GM20000 (cell line): ENCODE data around the gene ZNF512B.
"Not testable (repeated sequence)": the region's sequence is repeated elsewhere in the genome, so short reads cannot be mapped to it uniquely, and the experiment has no call there.

ENCODE experiments used
- DNase-seq: peaks from one replicate; pipeline ENCODE4 v3.0.0; 2012; ENCODE audit warnings: low spot score
- CTCF ChIP-seq: IDR thresholded peaks from 2 replicates; pipeline ENCODE4 v1.5.1; 2012; ENCODE audit warnings: mild to moderate bottlenecking, control low read depth; ENCODE audit errors: extremely low read depth, missing control alignments

Gene ZNF512B

GRCh38 chr20:63929071-63929470, 40.7 kb downstream of the ZNF512B start:
- no peak for TF ChIP-seq CTCF
- DNase-seq = no peak

GRCh38 chr20:63926298-63926697, 43.4 kb downstream of the ZNF512B start:
- TF ChIP-seq CTCF = no peak
- no peak for DNase-seq

DNA sequence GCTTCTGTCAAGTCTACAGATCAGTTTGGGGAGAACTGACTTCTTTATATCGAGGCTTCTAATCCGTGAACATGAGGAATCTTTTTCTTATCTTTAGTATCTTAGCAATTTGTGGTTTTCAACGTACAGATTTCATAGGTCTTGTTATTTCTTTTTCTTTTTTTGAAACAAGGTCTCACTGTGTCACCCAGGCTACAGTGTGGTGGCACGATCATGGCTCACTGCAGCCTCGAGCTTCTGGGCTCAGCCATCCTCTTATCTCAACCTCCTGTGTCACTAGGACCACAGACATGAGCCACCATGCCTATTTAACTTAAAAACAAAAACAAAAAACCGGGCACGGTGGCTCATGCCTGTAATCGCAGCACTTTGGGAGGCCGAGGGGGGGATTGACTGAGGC, 45.5 kb downstream of the ZNF512B start:
- no peak for DNase-seq

DNA sequence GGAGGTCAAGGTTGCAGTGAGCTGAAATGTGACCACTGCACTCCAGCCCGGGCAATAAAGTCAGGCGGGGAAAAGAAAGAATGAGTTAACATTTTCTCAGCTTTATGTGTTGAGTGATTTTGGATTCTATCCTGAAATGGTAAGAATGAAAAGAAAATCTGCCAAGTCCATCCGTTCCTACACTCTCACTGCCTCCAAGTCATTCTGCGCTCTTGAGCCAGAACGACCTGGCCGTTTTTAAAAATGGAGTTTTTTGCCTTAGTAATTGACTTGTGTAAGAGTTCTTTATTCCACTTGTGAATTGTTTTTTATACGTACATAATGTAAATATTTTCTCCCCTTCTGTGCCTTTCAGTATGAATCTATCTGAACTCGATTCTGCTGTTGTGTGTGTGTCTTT, 46.1 kb downstream of the ZNF512B start:
- no peak for DNase-seq
- no peak for TF ChIP-seq CTCF

More for the DNA sequence above, 45.5 kb downstream of the ZNF512B start:
- TF ChIP-seq CTCF = no peak

DNA sequence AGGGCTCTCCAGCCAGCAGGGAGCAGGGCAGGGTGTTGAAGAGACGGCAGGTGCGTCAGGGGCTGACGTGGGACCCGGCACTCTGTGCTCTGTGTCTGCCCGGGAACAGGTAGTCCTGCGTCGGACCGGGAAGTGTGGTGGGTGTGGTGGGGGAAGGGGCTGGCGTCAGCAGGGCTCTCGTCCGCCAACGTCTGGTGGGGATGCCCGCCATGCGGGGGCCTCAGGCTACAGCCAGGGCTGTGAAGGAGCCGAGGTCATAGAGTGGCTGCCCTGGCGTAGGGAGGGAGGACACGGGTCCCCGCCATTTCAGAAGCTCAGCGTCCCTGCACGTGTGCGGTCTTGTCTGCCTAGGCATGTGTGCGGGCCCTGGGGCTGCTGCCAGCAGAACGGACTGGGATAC, 49.5 kb downstream of the ZNF512B start:
- DNase-seq = no peak
- no peak for TF ChIP-seq CTCF

GRCh38 chr20:63919130-63919529, 50.6 kb downstream of the ZNF512B start:
- no peak for DNase-seq
- TF ChIP-seq CTCF = no peak

DNA sequence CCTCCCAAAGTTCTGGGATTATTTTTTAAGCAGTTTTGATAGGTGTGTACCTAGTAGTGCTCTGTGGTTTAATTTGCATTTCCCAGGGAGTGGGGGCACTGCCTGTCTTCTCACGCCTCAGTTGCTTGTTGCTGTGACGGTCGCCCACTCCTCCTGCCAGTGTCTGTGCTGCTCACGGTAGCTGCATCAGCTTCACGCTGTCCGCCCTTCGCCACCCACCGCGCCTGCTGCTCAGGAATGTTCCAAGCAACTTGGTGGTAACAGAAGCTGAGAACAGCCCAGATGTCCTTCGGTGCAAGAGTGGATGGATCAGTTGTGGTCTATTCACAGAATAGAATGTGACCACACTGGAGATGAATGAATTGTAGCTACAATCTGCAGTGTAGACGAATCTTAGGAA, 51.9 kb downstream of the ZNF512B start:
- DNase-seq = no peak

GRCh38 chr20:63916371-63916939, 53.3 kb downstream of the ZNF512B start:
- DNase-seq = not testable (repeated sequence)

More for the DNA sequence above, 51.9 kb downstream of the ZNF512B start:
- no peak for TF ChIP-seq CTCF
